SK-N-MC (cell line): ENCODE data around the gene CWH43.

Source experiments
- EZH2 ChIP-seq: fragments of 200-600 bp; sonication (generic); IDR thresholded peaks from one replicate; pipeline ENCODE4 v1.6.1; 2017; ENCODE audit warnings: antibody characterized with exemption
- FOXP2 ChIP-seq: optimal IDR thresholded peaks from 2 replicates; pipeline ENCODE3; 2011; ENCODE audit warnings: mild to moderate bottlenecking, moderate library complexity; ENCODE audit not compliant: insufficient read depth; ENCODE audit errors: extremely low read length, control extremely low read depth
- POLR2AphosphoS5 ChIP-seq: IDR thresholded peaks from 2 replicates; pipeline ENCODE4 v1.6.1; 2012; ENCODE audit warnings: mild to moderate bottlenecking, low read depth, low read length, borderline replicate concordance

DNA sequence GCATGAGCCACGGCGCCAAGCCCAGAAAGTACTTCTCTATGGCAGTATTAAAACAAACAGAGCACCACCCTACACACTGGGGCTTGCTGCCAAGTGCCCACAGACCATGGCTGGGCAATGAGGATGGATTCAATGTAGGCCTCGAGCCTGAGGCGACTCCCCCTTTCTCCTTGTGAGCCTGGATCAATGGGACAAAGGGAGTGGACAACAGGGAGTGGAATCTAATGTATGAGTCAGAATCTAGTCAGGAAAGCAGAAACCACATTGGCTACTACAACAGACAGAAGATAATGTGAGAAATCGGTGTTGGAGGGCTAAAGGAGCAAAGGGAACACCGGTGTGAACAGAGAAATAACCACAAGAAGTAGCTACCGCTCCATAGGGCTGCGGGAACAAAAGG is 41.8 kb upstream of the CWH43 start:
- TF ChIP-seq EZH2 (no peak), POLR2AphosphoS5 (no peak), FOXP2 (no peak)
